Activated T-cell treated with anti-CD3 and anti-CD28 coated beads, Interleukin-2, amount 50 U/mL, for 24 hours (primary cell): Measurements from ENCODE around the gene PLCD3.
A peak's percentile ranks its signal among the peaks of the same experiment; 100 is the strongest.

Source experiments
- DNase-seq: peaks from one replicate; pipeline ENCODE4 v3.0.0-alpha.2; 2020
- H3K27ac Mint-ChIP-seq: 2 replicates; pipeline ENCODE4 v1.8.0; 2020; ENCODE audit warnings: mild to moderate bottlenecking, mixed read lengths
- H3K27me3 Mint-ChIP-seq: 2 replicates; pipeline ENCODE4 v1.8.0; 2020; ENCODE audit warnings: mixed read lengths
- H3K36me3 Mint-ChIP-seq: 2 replicates; pipeline ENCODE4 v1.8.0; 2020; ENCODE audit warnings: low read depth, mixed read lengths
- H3K4me1 Mint-ChIP-seq: 2 replicates; pipeline ENCODE4 v1.8.0; 2020; ENCODE audit warnings: low read depth, mixed read lengths
- H3K4me3 Mint-ChIP-seq: 2 replicates; pipeline ENCODE4 v1.8.0; 2020; ENCODE audit warnings: mild to moderate bottlenecking, moderate library complexity, mixed read lengths
- H3K9me3 Mint-ChIP-seq: 2 replicates; pipeline ENCODE4 v1.8.0; 2020; ENCODE audit warnings: mixed read lengths

Gene PLCD3

DNA sequence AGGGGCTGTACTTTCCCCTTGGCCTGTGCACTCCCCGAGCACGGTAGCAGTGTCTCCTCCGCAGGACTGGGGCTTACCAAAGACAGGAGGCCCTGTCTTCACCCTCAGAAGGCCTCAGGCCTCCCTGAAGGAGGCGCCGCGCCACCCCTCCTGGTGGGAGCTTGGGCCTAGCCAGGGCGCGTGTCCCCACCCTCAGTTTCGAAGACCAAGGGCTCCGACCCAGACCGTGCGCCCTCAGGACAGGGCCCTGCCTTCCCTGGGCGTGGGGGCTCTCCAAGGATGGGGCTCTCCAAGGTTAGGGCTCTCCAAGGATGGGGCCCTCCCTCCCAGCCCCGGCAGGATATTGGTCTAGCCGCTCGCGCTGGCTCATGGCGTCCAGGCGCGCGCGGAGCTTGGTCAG is 11.8 kb downstream of the PLCD3 start:
- Mint-ChIP-seq H3K9me3 (no peaks in the 10 kb centered on the region), H3K36me3 (no peaks in the 10 kb centered on the region), H3K4me3 (no peak overlapping the region), H3K27me3 (peaks cover 3% of the 10 kb centered on the region), H3K27ac (no peak overlapping the region), H3K4me1 (no peaks in the 10 kb centered on the region)
- DNase-seq, result no peak

DNA sequence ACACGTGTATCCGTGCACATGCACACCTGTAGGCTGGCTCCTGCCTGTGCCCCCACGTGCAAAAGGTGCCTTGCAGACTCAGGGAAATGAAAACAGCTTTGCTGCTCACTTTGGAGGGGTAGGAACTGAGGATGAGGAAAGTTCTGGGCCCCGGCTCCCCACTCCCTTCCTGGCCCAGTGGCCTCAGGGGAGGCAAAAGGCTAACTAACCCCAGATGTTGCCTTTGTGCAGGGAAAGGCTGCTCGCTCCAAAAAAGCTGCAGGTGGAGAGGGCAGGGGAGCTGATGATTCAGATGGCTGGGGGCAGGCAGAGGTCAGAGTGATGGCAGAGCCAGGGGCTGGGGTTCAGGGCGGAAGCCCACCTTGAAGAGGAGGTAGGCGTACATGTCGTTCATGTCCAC is 12.4 kb downstream of the PLCD3 start:
- H3K27ac Mint-ChIP-seq, result no peak overlapping the region
- peaks cover 3% of the 10 kb centered on the region for H3K27me3 Mint-ChIP-seq
- H3K9me3 Mint-ChIP-seq, result no peaks in the 10 kb centered on the region
- DNase-seq, result no peak
- no peaks in the 10 kb centered on the region for H3K4me1 Mint-ChIP-seq
- H3K4me3 Mint-ChIP-seq, result no peak overlapping the region
- no peaks in the 10 kb centered on the region for H3K36me3 Mint-ChIP-seq

GRCh38 chr17:45118691-45119090 is 13.6 kb downstream of the PLCD3 start:
- peaks cover 3% of the 10 kb centered on the region for H3K27me3 Mint-ChIP-seq
- H3K36me3 Mint-ChIP-seq, result no peaks in the 10 kb centered on the region
- no peaks in the 10 kb centered on the region for H3K9me3 Mint-ChIP-seq
- no peak overlapping the region for H3K27ac Mint-ChIP-seq
- DNase-seq, result no peak
- H3K4me1 Mint-ChIP-seq, result no peaks in the 10 kb centered on the region
- no peak overlapping the region for H3K4me3 Mint-ChIP-seq

DNA sequence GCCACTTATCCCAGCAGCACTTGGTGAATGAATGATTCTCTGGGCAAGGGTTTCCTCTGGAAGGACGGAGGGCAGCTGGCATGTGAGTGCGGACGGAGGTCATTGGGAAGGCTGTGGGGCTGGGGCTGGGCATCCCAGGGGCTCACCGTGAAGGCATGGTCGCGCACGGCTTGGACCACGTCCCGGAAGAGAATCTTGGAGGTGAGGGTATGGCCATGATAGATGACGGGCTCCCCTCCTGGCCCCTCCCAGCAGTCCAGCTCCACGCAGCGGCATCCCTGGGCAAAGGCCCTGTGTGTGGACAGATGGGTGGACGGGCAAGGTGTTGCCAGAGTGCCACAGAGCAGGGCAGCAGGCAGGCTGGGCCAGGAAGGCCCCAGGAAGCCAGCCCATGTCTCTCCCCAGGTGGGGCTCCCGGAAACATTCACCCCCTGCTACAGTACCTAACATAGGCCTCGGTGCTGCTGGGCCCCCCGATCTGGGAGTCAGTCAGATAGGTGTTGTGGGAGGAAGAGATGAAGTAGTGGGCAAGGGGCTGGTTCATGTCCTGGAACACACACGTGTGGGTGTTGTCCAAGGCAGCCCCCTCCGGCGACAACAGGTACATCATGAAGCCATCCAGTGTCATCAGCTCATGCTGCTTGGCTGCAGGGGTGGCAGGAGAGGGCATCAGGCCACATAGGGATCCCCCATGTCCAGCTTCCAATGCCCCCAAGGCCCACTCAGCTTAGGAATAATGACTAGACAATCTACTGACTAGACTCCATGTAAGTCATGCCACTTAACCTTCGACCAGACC is 14.3 kb downstream of the PLCD3 start:
- no peak overlapping the region for H3K27ac Mint-ChIP-seq
- no peaks in the 10 kb centered on the region for H3K9me3 Mint-ChIP-seq
- no peak for DNase-seq
- peaks cover 3% of the 10 kb centered on the region for H3K27me3 Mint-ChIP-seq
- H3K4me3 Mint-ChIP-seq, result no peak overlapping the region
- no peaks in the 10 kb centered on the region for H3K36me3 Mint-ChIP-seq
- H3K4me1 Mint-ChIP-seq, result no peaks in the 10 kb centered on the region

DNA sequence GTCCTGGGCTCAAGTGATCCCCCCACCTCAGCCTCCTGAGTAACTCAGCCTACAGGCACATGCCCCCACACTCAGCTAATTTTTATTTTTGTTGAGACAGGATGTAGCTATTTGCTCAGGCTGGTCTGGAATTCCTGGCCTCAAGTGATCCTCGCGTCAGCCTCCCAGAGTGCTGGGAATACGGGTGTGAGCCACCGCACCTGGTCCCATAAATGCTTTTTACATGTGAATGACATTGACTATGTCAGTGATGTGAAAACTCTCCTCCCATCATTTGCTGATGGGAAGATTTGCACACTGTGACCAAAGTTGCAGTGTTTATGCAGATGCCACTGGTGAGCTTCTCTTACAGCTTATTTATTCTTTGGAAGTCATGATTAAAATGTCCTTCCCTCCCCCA is 15.0 kb downstream of the PLCD3 start:
- Mint-ChIP-seq H3K27ac (no peak overlapping the region), H3K4me1 (no peaks in the 10 kb centered on the region), H3K9me3 (no peaks in the 10 kb centered on the region), H3K4me3 (no peak overlapping the region), H3K36me3 (no peaks in the 10 kb centered on the region), H3K27me3 (peaks cover 3% of the 10 kb centered on the region)
- no peak for DNase-seq

DNA sequence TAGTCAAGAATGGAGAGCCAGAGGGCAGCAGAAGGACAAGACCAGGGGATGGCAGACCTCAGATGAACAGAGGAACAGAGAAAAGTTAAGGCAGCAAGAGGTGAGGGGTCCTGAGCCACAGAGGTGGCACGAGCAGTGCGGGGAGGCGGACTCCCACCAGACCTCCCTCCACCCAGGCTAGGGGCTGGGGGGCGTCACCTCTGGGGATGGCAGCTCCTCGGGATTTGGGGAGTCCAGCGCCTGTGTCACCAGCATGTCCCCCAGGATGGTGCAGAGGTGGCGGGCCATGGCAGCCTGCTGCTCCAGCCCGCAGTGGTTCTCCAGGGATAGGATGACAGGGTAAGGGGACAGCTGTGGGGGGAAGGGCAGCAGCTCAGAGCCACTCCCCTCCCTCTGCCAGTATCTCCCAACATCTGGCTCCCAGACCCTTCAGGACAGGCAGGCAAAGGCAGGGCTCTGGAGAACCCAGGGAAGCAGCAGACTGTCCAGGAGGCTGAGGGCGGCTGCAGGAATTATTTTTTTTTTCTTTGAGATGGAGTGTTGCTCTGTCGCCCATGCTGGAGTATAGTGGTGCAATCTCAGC is 15.8 kb downstream of the PLCD3 start:
- no peak overlapping the region for H3K4me3 Mint-ChIP-seq
- H3K4me1 Mint-ChIP-seq, result no peaks in the 10 kb centered on the region
- peaks cover 3% of the 10 kb centered on the region for H3K27me3 Mint-ChIP-seq
- no peaks in the 10 kb centered on the region for H3K36me3 Mint-ChIP-seq
- H3K9me3 Mint-ChIP-seq, result no peaks in the 10 kb centered on the region
- DNase-seq, result no peak
- H3K27ac Mint-ChIP-seq, result no peak overlapping the region

- no peak overlapping the region for H3K4me3 Mint-ChIP-seq
- DNase-seq, result no peak
- H3K36me3 Mint-ChIP-seq, result no peaks in the 10 kb centered on the region
- no peaks in the 10 kb centered on the region for H3K4me1 Mint-ChIP-seq
- no peaks in the 10 kb centered on the region for H3K9me3 Mint-ChIP-seq
- no peaks in the 10 kb centered on the region for H3K27me3 Mint-ChIP-seq
- no peak overlapping the region for H3K27ac Mint-ChIP-seq
These were observed 16.4 kb downstream of the PLCD3 start for GRCh38 chr17:45115871-45116270.

GRCh38 chr17:45115015-45115625 is 17.2 kb downstream of the PLCD3 start:
- no peak overlapping the region for H3K4me3 Mint-ChIP-seq
- no peaks in the 10 kb centered on the region for H3K4me1 Mint-ChIP-seq
- no peaks in the 10 kb centered on the region for H3K36me3 Mint-ChIP-seq
- no peaks in the 10 kb centered on the region for H3K9me3 Mint-ChIP-seq
- no peaks in the 10 kb centered on the region for H3K27me3 Mint-ChIP-seq
- no peak overlapping the region for H3K27ac Mint-ChIP-seq
- DNase-seq, result no peak

GRCh38 chr17:45114117-45114932 is 18.0 kb downstream of the PLCD3 start:
- Mint-ChIP-seq H3K27me3 (no peaks in the 10 kb centered on the region), H3K9me3 (no peaks in the 10 kb centered on the region), H3K4me1 (no peaks in the 10 kb centered on the region), H3K4me3 (no peak overlapping the region), H3K27ac (peak overlapping the region; percentile 22), H3K36me3 (peaks cover 3% of the 10 kb centered on the region)
- no peak for DNase-seq

DNA sequence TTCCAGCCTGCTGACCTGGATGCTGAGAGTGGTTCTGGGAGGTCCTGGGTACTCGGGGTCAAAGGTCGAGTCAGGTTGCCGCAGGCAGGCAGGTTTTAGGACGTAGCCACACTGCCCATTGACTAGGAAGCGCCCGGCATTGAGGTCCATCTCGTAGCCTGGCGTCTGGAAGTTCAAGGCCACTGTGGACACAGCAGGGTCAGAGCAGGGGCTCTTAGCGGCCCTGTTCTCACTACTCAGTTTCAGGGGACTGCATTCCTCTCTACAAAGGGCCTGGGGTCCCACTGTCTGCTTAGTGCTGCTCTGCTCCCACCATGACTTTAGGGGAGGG is 18.9 kb downstream of the PLCD3 start:
- DNase-seq, result no peak
- Mint-ChIP-seq H3K27me3 (no peaks in the 10 kb centered on the region), H3K9me3 (no peaks in the 10 kb centered on the region), H3K4me1 (no peaks in the 10 kb centered on the region), H3K36me3 (peaks cover 11% of the 10 kb centered on the region), H3K27ac (no peak overlapping the region), H3K4me3 (no peak overlapping the region)

- H3K36me3 Mint-ChIP-seq, result peaks cover 17% of the 10 kb centered on the region
- H3K4me1 Mint-ChIP-seq, result no peaks in the 10 kb centered on the region
- no peak for DNase-seq
- H3K4me3 Mint-ChIP-seq, result no peak overlapping the region
- H3K9me3 Mint-ChIP-seq, result no peaks in the 10 kb centered on the region
- H3K27me3 Mint-ChIP-seq, result no peaks in the 10 kb centered on the region
- no peak overlapping the region for H3K27ac Mint-ChIP-seq
These were observed 19.5 kb downstream of the PLCD3 start for GRCh38 chr17:45112559-45113423.

DNA sequence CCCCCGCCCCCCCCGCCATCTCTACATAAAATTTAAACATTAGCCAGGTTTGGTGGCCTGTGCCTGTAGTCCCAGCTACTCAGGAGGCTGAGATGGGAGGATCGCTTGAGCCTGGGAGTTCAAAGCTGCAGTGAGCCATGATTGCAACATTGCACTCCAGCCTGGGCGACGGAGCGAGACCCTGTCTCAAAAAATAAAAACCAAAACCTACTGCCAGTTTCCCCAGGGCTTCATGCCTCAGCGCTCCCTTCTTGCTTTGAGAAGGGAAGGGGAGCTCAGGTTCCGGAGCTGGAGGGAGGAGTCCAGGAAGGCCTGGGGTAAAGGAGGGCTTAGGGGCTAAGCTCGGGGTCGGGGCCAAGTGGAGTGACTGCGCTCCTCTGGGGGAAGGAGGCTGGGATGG is 20.5 kb downstream of the PLCD3 start:
- Mint-ChIP-seq H3K36me3 (peaks cover 26% of the 10 kb centered on the region), H3K4me1 (no peaks in the 10 kb centered on the region), H3K27ac (no peak overlapping the region), H3K27me3 (no peaks in the 10 kb centered on the region), H3K4me3 (no peak overlapping the region), H3K9me3 (no peaks in the 10 kb centered on the region)
- DNase-seq, result no peak

DNA sequence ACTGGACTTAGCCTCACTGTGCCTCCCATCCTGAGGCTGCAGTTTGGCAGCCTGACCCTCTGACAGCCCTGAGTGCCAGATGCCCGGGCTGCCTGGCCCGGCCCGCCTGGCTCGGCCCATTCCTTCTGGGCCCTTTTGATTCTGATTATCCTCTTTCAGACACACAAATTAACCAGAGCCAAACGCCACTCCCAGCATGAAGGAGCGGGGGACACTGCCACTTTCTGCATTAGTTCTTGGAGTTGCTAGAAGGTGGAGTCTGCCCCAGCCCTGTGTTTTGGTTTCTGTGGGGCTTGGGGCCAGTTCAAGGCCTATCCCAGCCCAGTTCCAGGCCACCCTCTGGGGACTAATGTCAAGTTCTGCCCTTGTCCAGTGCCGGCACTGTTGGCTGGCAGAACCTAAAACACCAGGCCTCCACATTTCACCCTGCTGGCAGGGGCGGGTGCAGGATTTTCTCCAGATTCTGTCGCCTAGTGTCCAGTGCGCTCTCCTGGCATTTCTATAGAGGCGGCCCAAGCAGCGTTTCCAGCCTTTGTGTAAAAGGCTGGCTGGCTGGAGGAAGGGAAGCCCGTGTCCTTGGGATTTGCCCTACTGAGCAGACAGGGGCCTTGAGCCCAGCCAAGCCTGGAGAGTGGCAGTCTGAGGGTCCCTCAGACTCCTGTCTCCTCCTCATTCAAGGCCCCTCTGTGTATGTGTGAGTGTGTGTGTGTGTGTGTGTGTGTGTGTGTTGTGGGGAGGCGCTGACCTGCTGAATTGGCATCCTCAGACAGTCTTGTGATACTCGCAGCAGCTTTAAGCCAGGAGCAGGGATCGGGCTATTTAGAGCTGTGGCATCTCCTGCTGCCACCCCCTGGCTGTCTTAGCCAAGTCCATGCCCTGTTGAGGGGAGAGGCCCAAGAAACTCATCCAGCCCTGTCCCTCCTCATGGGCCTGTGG is 21.4 kb downstream of the PLCD3 start:
- Mint-ChIP-seq H3K27me3 (no peaks in the 10 kb centered on the region), H3K27ac (no peak overlapping the region), H3K9me3 (no peaks in the 10 kb centered on the region), H3K4me3 (no peak overlapping the region), H3K4me1 (no peaks in the 10 kb centered on the region), H3K36me3 (peaks cover 35% of the 10 kb centered on the region)
- DNase-seq, result no peak
